Measurements from ENCODE around the gene KLHL18. TPM values are rescaled to one million over a fixed set of nuclear protein-coding genes. Genes with fewer than 3 reads are reported as not detected.

KLHL18 gene
- total and polyA plus RNA-seq, 7 donors, result 44.2 to 170 (median 68.7) TPM

DNA sequence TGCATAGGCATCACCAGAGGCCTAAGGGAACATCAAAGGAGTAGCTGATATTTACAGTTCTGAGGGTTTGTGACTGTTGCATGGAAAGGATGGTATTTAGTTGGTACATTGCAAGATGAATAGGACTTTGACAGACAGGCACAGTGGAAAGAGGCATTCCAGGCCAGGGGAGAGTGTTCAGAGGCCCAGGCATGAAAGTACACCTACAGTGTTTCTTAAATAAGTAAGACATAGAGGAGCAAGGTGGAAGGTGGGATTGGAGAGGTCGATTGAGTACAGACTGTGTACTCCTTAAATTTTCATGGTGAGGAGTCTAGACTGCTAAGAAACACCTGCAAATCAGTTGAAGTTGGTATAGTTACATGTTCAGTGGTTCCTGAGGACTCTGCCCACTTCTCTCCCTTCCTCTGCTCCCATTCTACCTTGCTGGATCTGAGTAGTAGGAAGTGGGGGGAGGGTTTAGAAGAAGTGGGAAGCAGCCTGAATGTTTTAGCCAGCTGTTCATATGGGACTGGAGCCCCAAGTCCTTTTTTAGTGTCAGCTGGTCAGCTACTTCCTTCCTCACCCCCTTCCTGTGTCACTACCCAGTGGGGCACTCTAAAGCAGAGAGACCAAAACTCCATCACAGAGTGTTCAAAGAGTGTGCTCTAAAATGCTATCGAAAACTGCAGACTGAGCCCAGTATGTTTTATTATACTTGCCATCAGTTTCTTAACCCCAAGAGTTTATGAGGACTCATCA, 14.0 kb downstream of the KLHL18 start:
- Histone ChIP-seq H3K4me1 (peaks cover 18% of the 10 kb centered on the region), H3K27ac (no peak overlapping the region)
- no peak for TF ChIP-seq CTCF (IDR thresholded peaks at IDR 0.05)

GRCh38 chr3:47298439-47298838, 15.7 kb downstream of the KLHL18 start:
- intact Hi-C loops (cut with DNase I), result no loop called here
- H3K27me3 ChIP-seq (ENCODE audit: insufficient read depth in 3 of 3, low read length in 2 of 3), result no peaks in the 10 kb centered on the region
- H3K4me1 ChIP-seq, result peaks cover 18% of the 10 kb centered on the region
- ATAC-seq (no peak), DNase-seq (no peak)
- H3K4me3 ChIP-seq, result no peak overlapping the region
- no peaks in the 10 kb centered on the region for H3K9me3 ChIP-seq
- H3K36me3 ChIP-seq (ENCODE audit: insufficient read depth in 1 of 2, low read depth in 1 of 2), result peaks cover 0 to 22% of the 10 kb centered on the region in 2 donors
- 95 to 98% (median 97%) methylated on average over 3 of the region's 3 CpGs for whole genome bisulfite sequencing, 3 donors
- no peak for TF ChIP-seq CTCF (IDR thresholded peaks at IDR 0.05)
- no peak overlapping the region for H3K27ac ChIP-seq

More for the DNA sequence above, 14.0 kb downstream of the KLHL18 start:
- H3K4me3 ChIP-seq, result no peak overlapping the region
- WGBS, 3 donors, result 83 to 88% (median 84%) methylated on average over 2 of the region's 2 CpGs
- H3K36me3 ChIP-seq (ENCODE audit: insufficient read depth in 1 of 2, low read depth in 1 of 2), result peaks cover 0 to 9% of the 10 kb centered on the region in 2 donors
- no peak for DNase-seq
- H3K9me3 ChIP-seq, result no peaks in the 10 kb centered on the region
- intact Hi-C loops (cut with DNase I), result no loop called here
- ATAC-seq, result no peak
- H3K27me3 ChIP-seq (ENCODE audit: insufficient read depth in 3 of 3, low read length in 2 of 3), result no peaks in the 10 kb centered on the region

DNA sequence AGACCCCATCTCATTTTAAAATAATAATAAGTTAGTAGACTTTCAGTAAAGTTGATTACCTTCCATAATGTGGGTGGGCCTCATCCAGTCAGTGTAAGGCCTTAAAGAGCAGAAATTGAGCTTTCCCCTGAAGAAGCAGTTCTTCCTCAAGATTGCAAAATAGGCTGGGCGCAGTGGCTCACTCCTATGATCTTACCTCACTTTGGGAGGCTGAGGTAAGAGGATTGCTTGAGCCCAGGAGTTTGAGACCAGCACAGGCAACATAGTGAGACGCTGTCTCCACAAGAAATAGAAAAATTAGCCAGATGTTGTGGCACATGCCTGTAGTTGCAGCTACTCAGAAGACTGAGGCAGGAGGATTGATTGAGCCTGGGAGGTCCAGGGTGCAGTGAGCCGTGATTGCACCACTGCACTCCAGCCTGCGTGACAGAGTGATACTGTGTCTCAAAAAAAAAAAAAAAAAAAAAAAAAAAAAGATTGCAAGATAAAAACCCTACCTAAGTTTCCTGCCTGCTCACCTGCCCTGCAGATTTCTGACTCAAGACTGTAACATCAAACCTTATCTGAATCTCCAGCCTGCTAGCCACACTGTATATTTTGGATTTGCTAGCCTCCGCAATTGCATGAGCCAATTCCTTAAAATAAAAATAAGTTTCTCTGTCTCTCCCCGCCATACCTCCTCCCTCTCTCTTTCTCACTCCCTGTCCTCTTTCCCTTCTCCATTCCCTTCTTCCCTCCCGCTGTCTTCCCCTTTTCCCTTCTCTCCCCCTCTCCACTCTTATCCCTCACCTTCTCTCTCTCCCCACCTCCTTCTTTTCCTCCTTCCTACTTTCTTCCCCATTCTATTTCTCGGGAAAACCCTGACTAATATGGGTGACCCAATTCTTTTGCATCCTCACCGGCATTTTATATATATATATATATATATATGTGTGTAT, 16.9 kb downstream of the KLHL18 start:
- intact Hi-C loops (cut with DNase I), result no loop called here
- Histone ChIP-seq H3K27ac (no peak overlapping the region), H3K9me3 (no peaks in the 10 kb centered on the region), H3K27me3 (ENCODE audit: insufficient read depth in 3 of 3, low read length in 2 of 3) (no peaks in the 10 kb centered on the region), H3K36me3 (ENCODE audit: insufficient read depth in 1 of 2, low read depth in 1 of 2) (peaks cover 0 to 22% of the 10 kb centered on the region in 2 donors), H3K4me1 (peaks cover 10% of the 10 kb centered on the region), H3K4me3 (no peak overlapping the region)
- DNase-seq (no peak), ATAC-seq (no peak)
- TF ChIP-seq CTCF (IDR thresholded peaks at IDR 0.05), result no peak
- 87 to 92% (median 90%) methylated on average over 9 of the region's 9 CpGs for WGBS, 3 donors

GRCh38 chr3:47301456-47301855, 18.7 kb downstream of the KLHL18 start:
- TF ChIP-seq CTCF (IDR thresholded peaks at IDR 0.05), result no peak
- no peak for ATAC-seq
- H3K9me3 ChIP-seq, result no peaks in the 10 kb centered on the region
- H3K4me3 ChIP-seq, result no peak overlapping the region
- intact Hi-C loops (cut with DNase I), result no loop called here
- H3K27me3 ChIP-seq (ENCODE audit: insufficient read depth in 3 of 3, low read length in 2 of 3), result no peaks in the 10 kb centered on the region
- peaks cover 7% of the 10 kb centered on the region for H3K4me1 ChIP-seq
- no peak for DNase-seq
- peaks cover 0 to 18% of the 10 kb centered on the region in 2 donors for H3K36me3 ChIP-seq (ENCODE audit: insufficient read depth in 1 of 2, low read depth in 1 of 2)
- no peak overlapping the region for H3K27ac ChIP-seq

Measured in psoas muscle (tissue), 8 donors.